ENCODE results near the gene SPATA31A6.
"Not testable (repeated sequence)": the region's sequence is repeated elsewhere in the genome, so short reads cannot be mapped to it uniquely, and the experiment has no call there.

DNA sequence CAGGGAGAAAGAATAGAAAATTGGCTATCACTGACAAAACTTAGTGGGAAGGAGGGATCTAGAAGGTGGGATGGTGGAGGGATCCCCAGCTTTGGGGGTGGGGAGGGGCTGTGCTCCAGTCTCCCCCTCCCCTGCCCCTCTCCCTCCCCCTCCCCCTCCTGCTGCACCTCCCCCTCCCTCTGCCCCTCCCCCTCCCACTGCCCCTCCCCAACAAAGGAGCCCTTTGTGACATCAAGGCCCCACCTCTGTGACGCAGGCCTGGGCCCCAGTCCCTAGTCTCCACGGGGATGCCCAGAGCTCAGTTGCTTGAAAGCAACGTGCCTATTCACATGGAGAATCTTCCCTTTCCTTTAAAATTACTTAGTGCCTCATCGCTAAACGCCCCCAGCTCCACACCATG, at the start of gene SPATA31A6:
- TF ChIP-seq, protein P1, sequence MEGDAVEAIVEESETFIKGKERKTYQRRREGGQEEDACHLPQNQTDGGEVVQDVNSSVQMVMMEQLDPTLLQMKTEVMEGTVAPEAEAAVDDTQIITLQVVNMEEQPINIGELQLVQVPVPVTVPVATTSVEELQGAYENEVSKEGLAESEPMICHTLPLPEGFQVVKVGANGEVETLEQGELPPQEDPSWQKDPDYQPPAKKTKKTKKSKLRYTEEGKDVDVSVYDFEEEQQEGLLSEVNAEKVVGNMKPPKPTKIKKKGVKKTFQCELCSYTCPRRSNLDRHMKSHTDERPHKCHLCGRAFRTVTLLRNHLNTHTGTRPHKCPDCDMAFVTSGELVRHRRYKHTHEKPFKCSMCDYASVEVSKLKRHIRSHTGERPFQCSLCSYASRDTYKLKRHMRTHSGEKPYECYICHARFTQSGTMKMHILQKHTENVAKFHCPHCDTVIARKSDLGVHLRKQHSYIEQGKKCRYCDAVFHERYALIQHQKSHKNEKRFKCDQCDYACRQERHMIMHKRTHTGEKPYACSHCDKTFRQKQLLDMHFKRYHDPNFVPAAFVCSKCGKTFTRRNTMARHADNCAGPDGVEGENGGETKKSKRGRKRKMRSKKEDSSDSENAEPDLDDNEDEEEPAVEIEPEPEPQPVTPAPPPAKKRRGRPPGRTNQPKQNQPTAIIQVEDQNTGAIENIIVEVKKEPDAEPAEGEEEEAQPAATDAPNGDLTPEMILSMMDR (IDR thresholded peaks at IDR 0.05) = not testable (repeated sequence)
- TF ChIP-seq POLR2A (IDR thresholded peaks at IDR 0.05) = not testable (repeated sequence)

Measured in body of pancreas (tissue), 4 donors.